Mucosa of stomach (tissue), 1 donor: ENCODE measurements around the gene RPL28.

Experiments used
- H3K27me3 ChIP-seq: one replicate; pipeline ENCODE4 v1.7.0; 2013; ENCODE audit warnings: mild to moderate bottlenecking, low read length; ENCODE audit not compliant: control insufficient read depth, insufficient read depth
- H3K36me3 ChIP-seq: one replicate; pipeline ENCODE4 v1.7.0; 2013; ENCODE audit warnings: low read length; ENCODE audit not compliant: control insufficient read depth, insufficient read depth
- H3K4me1 ChIP-seq: one replicate; pipeline ENCODE4 v1.7.0; 2013; ENCODE audit warnings: mild to moderate bottlenecking, low read length; ENCODE audit not compliant: control insufficient read depth, insufficient read depth
- H3K4me3 ChIP-seq: one replicate; pipeline ENCODE4 v1.7.0; 2013; ENCODE audit warnings: low read length
- H3K9ac ChIP-seq: one replicate; pipeline ENCODE4 v1.7.0; 2013; ENCODE audit warnings: mild to moderate bottlenecking, low read length, moderate library complexity
- H3K9me3 ChIP-seq: one replicate; pipeline ENCODE4 v1.7.0; 2013; ENCODE audit warnings: mild to moderate bottlenecking, low read length, moderate library complexity; ENCODE audit not compliant: control insufficient read depth
- donor health status: Pancreatic carcinoma.

The RPL28 gene

GRCh38 chr19:55435020-55435419 lies 49.3 kb downstream of the RPL28 start:
- Histone ChIP-seq H3K4me3 (no peak overlapping the region), H3K9ac (no peak overlapping the region), H3K27me3 (peaks cover 64% of the 10 kb centered on the region), H3K36me3 (no peaks in the 10 kb centered on the region), H3K9me3 (no peaks in the 10 kb centered on the region), H3K4me1 (no peaks in the 10 kb centered on the region)

GRCh38 chr19:55436847-55437246 lies 51.1 kb downstream of the RPL28 start:
- no peak overlapping the region for H3K4me3 ChIP-seq
- peaks cover 74% of the 10 kb centered on the region for H3K27me3 ChIP-seq
- H3K9ac ChIP-seq, result no peak overlapping the region
- peaks cover 10% of the 10 kb centered on the region for H3K4me1 ChIP-seq
- H3K9me3 ChIP-seq, result no peaks in the 10 kb centered on the region
- no peaks in the 10 kb centered on the region for H3K36me3 ChIP-seq

DNA sequence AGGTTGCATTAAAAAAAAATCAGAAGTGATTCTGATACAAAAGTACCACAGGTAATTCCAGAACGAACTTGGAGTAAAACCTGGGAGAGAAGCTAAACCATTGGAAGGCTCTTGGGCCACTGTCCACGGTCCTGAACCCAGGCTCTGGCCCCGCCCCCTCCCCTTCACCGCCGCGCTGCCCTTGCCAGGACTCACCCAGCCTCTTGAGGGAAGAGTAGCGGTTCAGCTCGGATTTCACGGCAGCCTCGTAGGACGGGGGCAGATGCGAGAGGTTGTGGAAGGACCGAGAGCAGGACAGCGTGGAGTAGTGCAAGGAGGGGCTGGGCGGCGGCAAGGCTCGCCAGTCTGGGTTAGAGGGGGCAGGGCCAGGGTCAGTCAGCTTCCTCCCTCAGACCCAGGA lies 51.7 kb downstream of the RPL28 start:
- Histone ChIP-seq H3K4me1 (peaks cover 12% of the 10 kb centered on the region), H3K4me3 (no peak overlapping the region), H3K27me3 (peaks cover 71% of the 10 kb centered on the region), H3K36me3 (no peaks in the 10 kb centered on the region), H3K9ac (no peak overlapping the region), H3K9me3 (no peaks in the 10 kb centered on the region)

- Histone ChIP-seq H3K9me3 (no peaks in the 10 kb centered on the region), H3K36me3 (no peaks in the 10 kb centered on the region), H3K9ac (no peak overlapping the region), H3K27me3 (peaks cover 66% of the 10 kb centered on the region), H3K4me3 (no peak overlapping the region), H3K4me1 (peaks cover 12% of the 10 kb centered on the region)
Observed at GRCh38 chr19:55439052-55439451, 53.3 kb downstream of the RPL28 start.

- Histone ChIP-seq H3K36me3 (no peaks in the 10 kb centered on the region), H3K4me1 (peaks cover 12% of the 10 kb centered on the region), H3K4me3 (no peak overlapping the region), H3K9ac (no peak overlapping the region), H3K9me3 (no peaks in the 10 kb centered on the region), H3K27me3 (peaks cover 71% of the 10 kb centered on the region)
Observed at GRCh38 chr19:55440411-55441105, 54.8 kb downstream of the RPL28 start.

- peaks cover 71% of the 10 kb centered on the region for H3K27me3 ChIP-seq
- H3K4me1 ChIP-seq, result peaks cover 12% of the 10 kb centered on the region
- H3K36me3 ChIP-seq, result no peaks in the 10 kb centered on the region
- H3K9ac ChIP-seq, result no peak overlapping the region
- no peaks in the 10 kb centered on the region for H3K9me3 ChIP-seq
- H3K4me3 ChIP-seq, result no peak overlapping the region
Observed at GRCh38 chr19:55441319-55441691, 55.6 kb downstream of the RPL28 start.

- Histone ChIP-seq H3K9ac (no peak overlapping the region), H3K4me3 (no peak overlapping the region), H3K4me1 (peaks cover 12% of the 10 kb centered on the region), H3K9me3 (no peaks in the 10 kb centered on the region), H3K36me3 (no peaks in the 10 kb centered on the region), H3K27me3 (peaks cover 71% of the 10 kb centered on the region)
Observed at GRCh38 chr19:55441692-55442321, 56.1 kb downstream of the RPL28 start.

DNA sequence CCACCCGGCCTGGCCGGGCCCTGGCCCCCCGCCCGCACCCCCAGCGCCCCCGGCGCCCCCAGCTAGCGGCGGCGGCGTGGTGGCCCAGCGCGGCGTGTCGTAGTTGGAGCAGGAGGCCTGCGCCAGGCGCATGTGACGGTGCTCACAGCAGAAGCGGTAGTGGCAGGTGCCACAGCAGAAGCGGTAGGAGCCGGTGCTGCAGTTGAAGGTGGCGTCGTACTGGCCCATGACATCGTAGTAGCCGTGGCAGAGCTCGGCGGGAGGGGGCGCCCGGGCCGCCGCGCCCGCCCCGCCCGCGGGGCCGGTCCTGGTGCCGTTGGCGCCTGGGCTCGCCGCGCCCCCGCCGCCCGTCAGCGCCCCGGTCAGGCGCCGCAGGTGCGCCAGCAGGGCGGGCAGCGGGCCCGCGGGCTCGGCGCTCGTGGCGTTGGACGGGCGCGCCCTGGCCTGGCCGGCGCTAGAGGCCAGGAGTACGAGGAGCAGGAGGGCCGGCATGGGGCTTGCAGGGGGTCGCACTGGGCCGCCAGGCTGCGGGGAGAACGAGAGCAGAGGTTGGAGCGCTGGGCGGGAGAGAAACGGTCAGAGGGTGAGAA lies 56.7 kb downstream of the RPL28 start:
- no peak overlapping the region for H3K4me3 ChIP-seq
- peaks cover 70% of the 10 kb centered on the region for H3K27me3 ChIP-seq
- no peaks in the 10 kb centered on the region for H3K36me3 ChIP-seq
- no peaks in the 10 kb centered on the region for H3K9me3 ChIP-seq
- no peak overlapping the region for H3K9ac ChIP-seq
- peaks cover 12% of the 10 kb centered on the region for H3K4me1 ChIP-seq

DNA sequence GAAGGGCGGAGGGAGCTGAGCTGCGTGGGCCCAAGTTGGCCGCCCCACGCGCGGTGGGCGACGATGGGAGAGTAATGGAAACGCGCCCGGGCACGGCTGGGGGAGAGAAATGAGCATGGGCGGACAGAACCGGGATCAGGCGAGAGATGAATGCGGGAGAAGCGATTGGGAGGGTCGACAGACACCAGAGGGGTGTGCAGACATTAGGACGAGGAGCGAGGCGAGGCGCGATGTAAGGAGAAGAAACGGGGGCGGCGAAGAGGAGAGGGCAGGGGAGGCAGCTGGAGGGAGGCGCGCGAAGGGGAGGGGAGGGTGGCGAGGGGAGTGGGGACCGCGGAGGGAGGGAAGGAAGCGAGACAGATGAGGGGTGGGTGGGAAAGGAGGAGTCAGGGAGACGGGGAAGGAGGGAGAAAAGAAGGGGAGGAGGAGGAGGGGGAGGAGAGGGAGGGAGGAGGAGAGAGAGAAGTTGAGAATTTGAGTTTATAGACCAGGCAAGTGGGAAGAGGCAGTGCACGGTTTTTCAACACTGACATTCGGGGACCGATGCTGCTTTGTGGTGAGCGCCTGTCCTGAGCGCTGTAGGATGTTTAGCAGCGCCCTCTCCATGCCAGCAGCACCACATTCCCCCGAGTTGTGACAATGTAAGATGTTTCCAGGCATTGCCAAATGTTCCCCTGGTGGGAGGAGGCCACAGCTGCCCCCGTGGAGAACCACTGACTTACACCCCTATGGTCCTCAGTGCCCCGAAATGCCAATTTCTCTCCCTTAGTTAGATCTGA lies 57.5 kb downstream of the RPL28 start, which contains the start of gene SHISA7:
SHISA7 (minus strand) TSS at position 256 of the 779 bp plus-strand sequence. CDS start 437 bp downstream, outside the sequence.
- Histone ChIP-seq H3K4me1 (peaks cover 12% of the 10 kb centered on the region), H3K4me3 (no peak within 1 kb of the TSS), H3K36me3 (no peaks in the 10 kb centered on the region), H3K27me3 (peaks cover 70% of the 10 kb centered on the region), H3K9me3 (no peaks in the 10 kb centered on the region), H3K9ac (no peak within 1 kb of the TSS)

DNA sequence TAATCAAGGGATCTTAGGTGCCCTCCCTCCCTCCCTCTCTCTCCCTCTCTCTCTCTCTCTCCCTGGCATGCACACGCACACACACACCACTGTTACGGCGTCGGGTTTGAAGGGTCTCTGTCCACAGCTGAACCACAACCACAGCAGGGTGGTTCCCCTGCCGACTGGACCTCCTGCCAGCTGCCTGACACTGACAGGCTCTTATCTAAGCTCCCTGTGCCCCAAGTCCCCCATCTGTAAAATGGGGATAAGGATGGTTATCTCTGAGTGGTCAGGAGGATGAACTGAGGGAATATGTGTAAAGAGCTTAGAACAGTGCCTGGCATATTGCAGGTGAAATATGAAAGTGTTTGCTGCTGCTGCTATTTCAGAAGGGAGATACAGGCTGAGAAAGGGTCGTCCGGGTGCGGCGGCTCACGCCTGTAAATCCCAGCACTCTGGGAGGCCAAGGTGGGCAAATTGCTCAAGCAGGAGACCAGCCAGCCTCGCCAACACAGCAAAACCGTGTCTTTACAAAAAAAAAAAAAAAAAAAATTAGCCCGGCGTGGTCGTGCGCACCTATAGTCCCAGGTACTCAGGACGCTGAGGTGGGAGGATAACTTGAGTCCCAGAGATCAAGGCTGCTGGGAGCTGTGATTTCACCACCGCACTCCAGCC lies 58.2 kb downstream of the RPL28 start:
- peaks cover 69% of the 10 kb centered on the region for H3K27me3 ChIP-seq
- no peak overlapping the region for H3K9ac ChIP-seq
- no peak overlapping the region for H3K4me3 ChIP-seq
- peaks cover 12% of the 10 kb centered on the region for H3K4me1 ChIP-seq
- no peaks in the 10 kb centered on the region for H3K36me3 ChIP-seq
- no peaks in the 10 kb centered on the region for H3K9me3 ChIP-seq

DNA sequence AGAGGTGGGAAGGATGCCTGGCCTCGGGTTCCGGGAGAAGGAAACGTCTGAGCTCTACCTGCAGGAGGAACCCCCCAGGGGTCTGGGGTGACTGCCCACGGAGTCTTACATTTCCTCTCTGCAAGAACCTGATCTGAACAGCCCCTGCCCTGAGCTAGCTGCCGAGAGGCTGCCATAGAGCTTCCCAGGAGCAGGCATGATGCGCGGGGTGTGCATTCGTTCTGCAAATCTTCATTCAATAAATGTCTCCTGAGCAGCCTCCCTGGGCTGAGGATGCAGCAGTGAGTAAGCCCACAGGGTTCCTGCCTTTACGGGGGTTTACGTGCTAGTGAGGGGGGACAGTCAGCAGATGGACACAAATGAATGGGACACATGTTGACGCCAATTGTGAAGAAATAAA lies 58.9 kb downstream of the RPL28 start:
- Histone ChIP-seq H3K36me3 (no peaks in the 10 kb centered on the region), H3K27me3 (peaks cover 67% of the 10 kb centered on the region), H3K9me3 (no peaks in the 10 kb centered on the region), H3K4me3 (no peak overlapping the region), H3K4me1 (peaks cover 12% of the 10 kb centered on the region), H3K9ac (no peak overlapping the region)
